IgD-negative memory B cell (primary cell): Measurements from ENCODE around the gene MMP20. TPM values are rescaled to one million over a fixed set of nuclear protein-coding genes. Genes with fewer than 3 reads are reported as not detected.

Source experiments
- H3K27ac Mint-ChIP-seq, 3 donors: one replicate each; pipeline ENCODE4 v1.8.0; 2020 to 2022; ENCODE audit warnings: mild to moderate bottlenecking in 3 of 3, mixed read lengths in 3 of 3, moderate library complexity in 1 of 3
- H3K27me3 Mint-ChIP-seq: one replicate; pipeline ENCODE4 v1.8.0; 2021; ENCODE audit warnings: mixed read lengths
- H3K36me3 Mint-ChIP-seq: one replicate; pipeline ENCODE4 v1.8.0; 2020; ENCODE audit warnings: mild to moderate bottlenecking, mixed read lengths
- H3K4me1 Mint-ChIP-seq, 3 donors: one replicate each; pipeline ENCODE4 v1.8.0; 2020 to 2022; ENCODE audit warnings: mixed read lengths in 3 of 3, mild to moderate bottlenecking in 1 of 3
- H3K4me3 Mint-ChIP-seq, 4 donors: one replicate each; pipeline ENCODE4 v1.8.0; 2020 to 2022; ENCODE audit warnings: mild to moderate bottlenecking in 4 of 4, mixed read lengths in 4 of 4, moderate library complexity in 3 of 4
- H3K9me3 Mint-ChIP-seq, 3 donors: one replicate each; pipeline ENCODE4 v1.8.0; 2020 to 2021; ENCODE audit warnings: mixed read lengths in 3 of 3, mild to moderate bottlenecking in 1 of 3
- polyA plus RNA-seq: library from polyadenylated mRNA; unstranded; fragments of 300-500 nt; fragmentation: Illumina TruSeq; gene quantifications from one replicate; pipeline ENCODE4 v1.2.3, GENCODE V29; 2021

Gene MMP20
- polyA plus RNA-seq, 1 donor from 2014 or later: not detected

- no peaks in the 10 kb centered on the region for H3K4me1 Mint-ChIP-seq
- H3K27me3 Mint-ChIP-seq: peaks cover 3% of the 10 kb centered on the region
- H3K27ac Mint-ChIP-seq: no peak overlapping the region
- H3K4me3 Mint-ChIP-seq: peak overlapping the region in 1 of 4 donors; percentile 43
- H3K36me3 Mint-ChIP-seq: peaks cover 14% of the 10 kb centered on the region
- peaks cover 11 to 19% (median 17%) of the 10 kb centered on the region in 3 donors for H3K9me3 Mint-ChIP-seq
Observed at GRCh38 chr11:102568851-102569250, 56.3 kb downstream of the MMP20 start.

GRCh38 chr11:102566112-102566511 lies 59.0 kb downstream of the MMP20 start:
- Mint-ChIP-seq H3K27ac (no peak overlapping the region), H3K4me1 (peaks cover 13 to 18% (median 14%) of the 10 kb centered on the region in 3 donors), H3K4me3 (no peak overlapping the region), H3K27me3 (peaks cover 3% of the 10 kb centered on the region), H3K36me3 (peaks cover 12% of the 10 kb centered on the region), H3K9me3 (peaks cover 11 to 19% (median 12%) of the 10 kb centered on the region in 3 donors)

- peaks cover 11% of the 10 kb centered on the region for H3K36me3 Mint-ChIP-seq
- H3K27me3 Mint-ChIP-seq: peaks cover 1% of the 10 kb centered on the region
- H3K27ac Mint-ChIP-seq: no peak overlapping the region
- H3K4me1 Mint-ChIP-seq: peaks cover 26 to 35% (median 29%) of the 10 kb centered on the region in 3 donors
- H3K4me3 Mint-ChIP-seq: no peak overlapping the region
- H3K9me3 Mint-ChIP-seq: peaks cover 6 to 17% (median 10%) of the 10 kb centered on the region in 3 donors
Observed at GRCh38 chr11:102564110-102564509, 61.0 kb downstream of the MMP20 start.

GRCh38 chr11:102561636-102562035 lies 63.5 kb downstream of the MMP20 start:
- H3K27ac Mint-ChIP-seq: peak overlapping the region; percentile 22 to 71 (median 54)
- peaks cover 7% of the 10 kb centered on the region for H3K36me3 Mint-ChIP-seq
- H3K27me3 Mint-ChIP-seq: no peaks in the 10 kb centered on the region
- peaks cover 27 to 37% (median 31%) of the 10 kb centered on the region in 3 donors for H3K4me1 Mint-ChIP-seq
- peaks cover 3 to 7% (median 6%) of the 10 kb centered on the region in 3 donors for H3K9me3 Mint-ChIP-seq
- H3K4me3 Mint-ChIP-seq: peak overlapping the region in 3 of 4 donors; percentile 1 to 75 (median 69)

GRCh38 chr11:102560555-102561011 lies 64.5 kb downstream of the MMP20 start:
- no peaks in the 10 kb centered on the region for H3K27me3 Mint-ChIP-seq
- H3K27ac Mint-ChIP-seq: peak overlapping the region in 2 of 3 donors; percentile 54 to 93
- H3K36me3 Mint-ChIP-seq: peaks cover 4% of the 10 kb centered on the region
- peak overlapping the region; percentile 44 to 87 (median 81) for H3K4me3 Mint-ChIP-seq
- H3K4me1 Mint-ChIP-seq: peaks cover 27 to 37% (median 31%) of the 10 kb centered on the region in 3 donors
- H3K9me3 Mint-ChIP-seq: peaks cover 0 to 3% (median 2%) of the 10 kb centered on the region in 3 donors

- Mint-ChIP-seq H3K27me3 (no peaks in the 10 kb centered on the region), H3K27ac (peak overlapping the region; percentile 47 to 88 (median 57)), H3K4me3 (peak overlapping the region in 3 of 4 donors; percentile 29 to 84 (median 56)), H3K36me3 (peaks cover 4% of the 10 kb centered on the region), H3K9me3 (peaks cover 0 to 3% (median 2%) of the 10 kb centered on the region in 3 donors), H3K4me1 (peaks cover 27 to 37% (median 31%) of the 10 kb centered on the region in 3 donors)
Observed at GRCh38 chr11:102559839-102560238, 65.3 kb downstream of the MMP20 start.

GRCh38 chr11:102555091-102555490 lies 70.0 kb downstream of the MMP20 start:
- H3K4me1 Mint-ChIP-seq: peaks cover 10 to 15% (median 11%) of the 10 kb centered on the region in 3 donors
- no peak overlapping the region for H3K27ac Mint-ChIP-seq

GRCh38 chr11:102553835-102554282 lies 71.3 kb downstream of the MMP20 start:
- Mint-ChIP-seq H3K27me3 (no peaks in the 10 kb centered on the region), H3K27ac (no peak overlapping the region), H3K4me1 (peaks cover 0 to 5% (median 0%) of the 10 kb centered on the region in 3 donors), H3K36me3 (no peaks in the 10 kb centered on the region), H3K4me3 (no peak overlapping the region), H3K9me3 (peaks cover 0 to 3% (median 2%) of the 10 kb centered on the region in 3 donors)

More at GRCh38 chr11:102555091-102555490, 70.0 kb downstream of the MMP20 start:
- Mint-ChIP-seq H3K4me3 (no peak overlapping the region), H3K9me3 (peaks cover 0 to 3% (median 2%) of the 10 kb centered on the region in 3 donors), H3K27me3 (no peaks in the 10 kb centered on the region), H3K36me3 (peaks cover 4% of the 10 kb centered on the region)

- Mint-ChIP-seq H3K27ac (peak overlapping the region in 1 of 3 donors; percentile 9), H3K9me3 (peaks cover 0 to 2% (median 0%) of the 10 kb centered on the region in 3 donors), H3K27me3 (no peaks in the 10 kb centered on the region), H3K36me3 (no peaks in the 10 kb centered on the region), H3K4me3 (no peak overlapping the region), H3K4me1 (peaks cover 0 to 5% (median 0%) of the 10 kb centered on the region in 3 donors)
Observed at GRCh38 chr11:102552447-102553194, 72.5 kb downstream of the MMP20 start.

GRCh38 chr11:102552020-102552419 lies 73.1 kb downstream of the MMP20 start:
- Mint-ChIP-seq H3K27me3 (no peaks in the 10 kb centered on the region), H3K4me3 (no peak overlapping the region), H3K36me3 (no peaks in the 10 kb centered on the region), H3K9me3 (no peaks in the 10 kb centered on the region), H3K27ac (peak overlapping the region in 1 of 3 donors; percentile 9), H3K4me1 (peaks cover 0 to 7% (median 3%) of the 10 kb centered on the region in 3 donors)

GRCh38 chr11:102551169-102551781 lies 73.9 kb downstream of the MMP20 start:
- Mint-ChIP-seq H3K4me3 (no peak overlapping the region), H3K4me1 (peaks cover 2 to 13% (median 10%) of the 10 kb centered on the region in 3 donors), H3K27me3 (no peaks in the 10 kb centered on the region), H3K36me3 (no peaks in the 10 kb centered on the region), H3K9me3 (no peaks in the 10 kb centered on the region), H3K27ac (no peak overlapping the region)

GRCh38 chr11:102546923-102547471 lies 78.1 kb downstream of the MMP20 start:
- Mint-ChIP-seq H3K27ac (peak overlapping the region; percentile 57 to 92 (median 82)), H3K4me1 (peaks cover 20 to 27% (median 26%) of the 10 kb centered on the region in 3 donors), H3K4me3 (peak overlapping the region in 2 of 4 donors; percentile 2 to 39)

GRCh38 chr11:102546427-102546826 lies 78.7 kb downstream of the MMP20 start:
- no peaks in the 10 kb centered on the region for H3K27me3 Mint-ChIP-seq
- no peaks in the 10 kb centered on the region for H3K9me3 Mint-ChIP-seq
- H3K36me3 Mint-ChIP-seq: no peaks in the 10 kb centered on the region
- peaks cover 20 to 26% (median 25%) of the 10 kb centered on the region in 3 donors for H3K4me1 Mint-ChIP-seq
- H3K4me3 Mint-ChIP-seq: peak overlapping the region in 2 of 4 donors; percentile 2 to 24
- peak overlapping the region; percentile 57 to 92 (median 82) for H3K27ac Mint-ChIP-seq

More at GRCh38 chr11:102546923-102547471, 78.1 kb downstream of the MMP20 start:
- no peaks in the 10 kb centered on the region for H3K27me3 Mint-ChIP-seq
- no peaks in the 10 kb centered on the region for H3K9me3 Mint-ChIP-seq
- no peaks in the 10 kb centered on the region for H3K36me3 Mint-ChIP-seq

- no peaks in the 10 kb centered on the region for H3K36me3 Mint-ChIP-seq
- no peaks in the 10 kb centered on the region for H3K9me3 Mint-ChIP-seq
- H3K27ac Mint-ChIP-seq: peak overlapping the region in 2 of 3 donors; percentile 57 to 82
- H3K4me3 Mint-ChIP-seq: peak overlapping the region in 3 of 4 donors; percentile 2 to 56 (median 4)
- no peaks in the 10 kb centered on the region for H3K27me3 Mint-ChIP-seq
- H3K4me1 Mint-ChIP-seq: peaks cover 20 to 26% (median 22%) of the 10 kb centered on the region in 3 donors
Observed at GRCh38 chr11:102545701-102546100, 79.4 kb downstream of the MMP20 start.
